WTC11 (cell line): ENCODE measurements around the gene ATXN7. TPM values are rescaled to one million over a fixed set of nuclear protein-coding genes. Genes with fewer than 3 reads are reported as not detected.

ENCODE experiments used
- ATAC-seq: fragments of 200-7000 bp; cut with Tn5 transposase; 2 replicates; pipeline ENCODE4 v1.10.0; 2021; ENCODE audit warnings: mild to moderate bottlenecking, moderate library complexity
- CTCF ChIA-PET: fragments of 300-600 bp; sonication (Branson Sonifier 250); formaldehyde crosslinking; loops from one replicate; lab custom pipeline; 2021; ENCODE audit warnings: antibody characterized with exemption; lab: Charles Lee
- POLR2A ChIA-PET: fragments of 350-600 bp; sonication (Branson Sonifier 250); formaldehyde crosslinking; loops from one replicate; lab custom pipeline; 2021; ENCODE audit warnings: antibody characterized with exemption; lab: Charles Lee
- DNase-seq: peaks from one replicate; pipeline ENCODE4 v3.0.0; 2021; ENCODE audit warnings: low spot score
- H3K27ac Mint-ChIP-seq: 2 replicates; pipeline ENCODE4 v1.8.0; 2021; ENCODE audit warnings: mixed read lengths
- H3K27me3 Mint-ChIP-seq: 2 replicates; pipeline ENCODE4 v1.8.0; 2021; ENCODE audit warnings: low read depth, mild to moderate bottlenecking, moderate library complexity, mixed read lengths
- H3K36me3 Mint-ChIP-seq: 2 replicates; pipeline ENCODE4 v1.8.0; 2021; ENCODE audit warnings: mixed read lengths
- H3K4me1 Mint-ChIP-seq: 2 replicates; pipeline ENCODE4 v1.8.0; 2022; ENCODE audit warnings: mixed read lengths
- H3K4me3 Mint-ChIP-seq: 2 replicates; pipeline ENCODE4 v1.8.0; 2021; ENCODE audit warnings: mild to moderate bottlenecking, moderate library complexity, mixed read lengths
- H3K9me3 Mint-ChIP-seq: 2 replicates; pipeline ENCODE4 v1.8.0; 2021; ENCODE audit warnings: mixed read lengths
- AFF4 ChIP-seq: sonication (generic); formaldehyde crosslinking; IDR thresholded peaks from 2 replicates; pipeline ENCODE4 v1.8.1; 2023; ENCODE audit warnings: mild to moderate bottlenecking, missing genetic modification reagents, borderline replicate concordance
- ARID4B ChIP-seq: sonication (generic); formaldehyde crosslinking; IDR thresholded peaks from 2 replicates; pipeline ENCODE4 v1.8.0; 2023; ENCODE audit warnings: missing genetic modification reagents, mild to moderate bottlenecking, borderline replicate concordance
- ETV6 ChIP-seq: sonication (generic); formaldehyde crosslinking; IDR thresholded peaks from 2 replicates; pipeline ENCODE4 v1.8.1; 2022; ENCODE audit warnings: mild to moderate bottlenecking, missing genetic modification reagents
- FOXP4 ChIP-seq: sonication (generic); formaldehyde crosslinking; IDR thresholded peaks from 2 replicates; pipeline ENCODE4 v1.8.0; 2022; ENCODE audit warnings: mild to moderate bottlenecking, missing genetic modification reagents
- GABPB1 ChIP-seq: sonication (generic); formaldehyde crosslinking; IDR thresholded peaks from 2 replicates; pipeline ENCODE4 v1.8.1; 2023; ENCODE audit warnings: mild to moderate bottlenecking, missing genetic modification reagents
- GTF2I ChIP-seq: fragments of 250-450 bp; sonication (Bioruptor Pico); conservative IDR thresholded peaks from 2 replicates; pipeline ENCODE4 v1.4.0; 2021; ENCODE audit warnings: mild to moderate bottlenecking
- JAZF1 ChIP-seq: fragments of 250-450 bp; sonication (Bioruptor Pico); IDR thresholded peaks from 2 replicates; pipeline ENCODE4 v1.9.0; 2021; ENCODE audit warnings: moderate library complexity, mild to moderate bottlenecking, inconsistent platforms
- KAT7 ChIP-seq: sonication (generic); formaldehyde crosslinking; IDR thresholded peaks from 2 replicates; pipeline ENCODE4 v1.8.1; 2023; ENCODE audit warnings: missing genetic modification reagents, mild to moderate bottlenecking, borderline replicate concordance
- MXD4 ChIP-seq: fragments of 250-450 bp; sonication (Bioruptor Pico); IDR thresholded peaks from 2 replicates; pipeline ENCODE4 v1.8.0; 2021; ENCODE audit warnings: mild to moderate bottlenecking, moderate library complexity, borderline replicate concordance
- NFATC4 ChIP-seq: fragments of 250-450 bp; sonication (Bioruptor Pico); IDR thresholded peaks from 2 replicates; pipeline ENCODE4 v1.9.0; 2021; ENCODE audit warnings: mild to moderate bottlenecking
- NR3C1 ChIP-seq: sonication (generic); formaldehyde crosslinking; conservative IDR thresholded peaks from 2 replicates; pipeline ENCODE4 v1.8.1; 2023; ENCODE audit warnings: low read depth, mild to moderate bottlenecking, missing genetic modification reagents
- ZNF219 ChIP-seq: sonication (generic); formaldehyde crosslinking; IDR thresholded peaks from 2 replicates; pipeline ENCODE4 v1.8.0; 2023; ENCODE audit warnings: missing genetic modification reagents, mild to moderate bottlenecking, borderline replicate concordance
- ZNF416 ChIP-seq: fragments of 250-450 bp; sonication (Bioruptor Pico); IDR thresholded peaks from 2 replicates; pipeline ENCODE4 v1.9.0; 2021; ENCODE audit warnings: mild to moderate bottlenecking, inconsistent platforms
- total RNA-seq: library from RNA; stranded (reverse); gene quantifications from 3 replicates; pipeline ENCODE4 v1.2.3, GENCODE V29; 2021
- TF ChIP-seq, protein P1 (sequence below): fragments of 250-450 bp; sonication (Bioruptor Pico); IDR thresholded peaks from 2 replicates; pipeline ENCODE4 v1.9.0; 2021; ENCODE audit warnings: mild to moderate bottlenecking, borderline replicate concordance

The ATXN7 gene
- total RNA-seq, 1 experiment from 2014 or later = 11.7 TPM

- TF ChIP-seq ARID4B (CRISPR knock-in tag) (no peak), NR3C1 (CRISPR knock-in tag) (no peak), JAZF1 (CRISPR knock-in tag) (no peak), GABPB1 (CRISPR knock-in tag) (no peak), ETV6 (CRISPR knock-in tag) (no peak), ZNF416 (CRISPR knock-in tag) (no peak)
- TF ChIP-seq, protein P1, sequence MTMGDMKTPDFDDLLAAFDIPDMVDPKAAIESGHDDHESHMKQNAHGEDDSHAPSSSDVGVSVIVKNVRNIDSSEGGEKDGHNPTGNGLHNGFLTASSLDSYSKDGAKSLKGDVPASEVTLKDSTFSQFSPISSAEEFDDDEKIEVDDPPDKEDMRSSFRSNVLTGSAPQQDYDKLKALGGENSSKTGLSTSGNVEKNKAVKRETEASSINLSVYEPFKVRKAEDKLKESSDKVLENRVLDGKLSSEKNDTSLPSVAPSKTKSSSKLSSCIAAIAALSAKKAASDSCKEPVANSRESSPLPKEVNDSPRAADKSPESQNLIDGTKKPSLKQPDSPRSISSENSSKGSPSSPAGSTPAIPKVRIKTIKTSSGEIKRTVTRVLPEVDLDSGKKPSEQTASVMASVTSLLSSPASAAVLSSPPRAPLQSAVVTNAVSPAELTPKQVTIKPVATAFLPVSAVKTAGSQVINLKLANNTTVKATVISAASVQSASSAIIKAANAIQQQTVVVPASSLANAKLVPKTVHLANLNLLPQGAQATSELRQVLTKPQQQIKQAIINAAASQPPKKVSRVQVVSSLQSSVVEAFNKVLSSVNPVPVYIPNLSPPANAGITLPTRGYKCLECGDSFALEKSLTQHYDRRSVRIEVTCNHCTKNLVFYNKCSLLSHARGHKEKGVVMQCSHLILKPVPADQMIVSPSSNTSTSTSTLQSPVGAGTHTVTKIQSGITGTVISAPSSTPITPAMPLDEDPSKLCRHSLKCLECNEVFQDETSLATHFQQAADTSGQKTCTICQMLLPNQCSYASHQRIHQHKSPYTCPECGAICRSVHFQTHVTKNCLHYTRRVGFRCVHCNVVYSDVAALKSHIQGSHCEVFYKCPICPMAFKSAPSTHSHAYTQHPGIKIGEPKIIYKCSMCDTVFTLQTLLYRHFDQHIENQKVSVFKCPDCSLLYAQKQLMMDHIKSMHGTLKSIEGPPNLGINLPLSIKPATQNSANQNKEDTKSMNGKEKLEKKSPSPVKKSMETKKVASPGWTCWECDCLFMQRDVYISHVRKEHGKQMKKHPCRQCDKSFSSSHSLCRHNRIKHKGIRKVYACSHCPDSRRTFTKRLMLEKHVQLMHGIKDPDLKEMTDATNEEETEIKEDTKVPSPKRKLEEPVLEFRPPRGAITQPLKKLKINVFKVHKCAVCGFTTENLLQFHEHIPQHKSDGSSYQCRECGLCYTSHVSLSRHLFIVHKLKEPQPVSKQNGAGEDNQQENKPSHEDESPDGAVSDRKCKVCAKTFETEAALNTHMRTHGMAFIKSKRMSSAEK (CRISPR knock-in tag) = no peak
- TF ChIP-seq, all 79 proteins: peak for 0
Observed at GRCh38 chr3:63990204-63990603, 126.5 kb downstream of the ATXN7 start (continued).

DNA sequence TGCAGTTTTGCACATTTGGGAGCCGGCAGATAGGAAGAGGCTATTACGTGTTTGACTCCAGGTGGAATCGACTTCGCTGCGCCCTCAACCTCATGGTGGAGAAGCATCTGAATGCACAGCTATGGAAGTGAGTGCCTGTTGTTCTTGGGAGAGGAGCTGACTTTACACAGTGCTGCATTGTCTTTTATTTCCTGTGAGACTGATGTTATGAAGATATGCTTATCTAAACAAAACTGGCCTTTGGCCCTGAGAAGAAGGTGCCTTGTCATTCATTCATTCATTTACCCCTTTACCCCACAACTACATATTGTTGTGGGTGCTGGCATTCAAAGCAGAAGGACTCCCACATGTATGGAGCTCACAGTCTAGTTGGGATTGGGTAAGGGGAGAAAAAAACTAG, 127.1 kb downstream of the ATXN7 start:
- Mint-ChIP-seq H3K27me3 (no peaks in the 10 kb centered on the region), H3K27ac (no peak overlapping the region), H3K9me3 (no peaks in the 10 kb centered on the region), H3K4me1 (peaks cover 15% of the 10 kb centered on the region), H3K36me3 (peaks cover 46% of the 10 kb centered on the region), H3K4me3 (no peak overlapping the region)
- ATAC-seq (no peak), DNase-seq (no peak)
- POLR2A ChIA-PET = no interaction called here
- CTCF ChIA-PET = interaction anchor here (0.7 to 6.0 kb wide), 2 partner anchors 29 to 450 kb away, joined by 3 to 36 read pairs; no protein-coding TSS in a partner anchor
- TF ChIP-seq NFATC4 (CRISPR knock-in tag) (no peak), AFF4 (no peak), KAT7 (CRISPR knock-in tag) (no peak), MXD4 (CRISPR knock-in tag) (no peak), FOXP4 (CRISPR knock-in tag) (no peak), ZNF219 (no peak), GTF2I (CRISPR knock-in tag) (no peak)
- TF ChIP-seq, protein P1 (CRISPR knock-in tag) = no peak
